CD4-positive, CD25-positive, alpha-beta regulatory T cell (primary cell): ENCODE measurements around the gene IL1R1. TPM values are rescaled to one million over a fixed set of nuclear protein-coding genes. Genes with fewer than 3 reads are reported as not detected.
A peak's percentile ranks its signal among the peaks of the same experiment; 100 is the strongest.

Source experiments
- ATAC-seq, 2 donors: fragments of 150-1000 bp; cut with Tn5 transposase; one replicate each; pipeline ENCODE4 v1.10.0; 2021; ENCODE audit warnings: low read depth in 2 of 2, moderate number of reproducible peaks in 2 of 2, moderate library complexity in 1 of 2
- DNase-seq, 3 donors: peaks; one replicate each; pipeline versions ENCODE4 v3.0.0 to v3.0.0-alpha.2; 2012 to 2022; ENCODE audit warnings: mixed read lengths in 1 of 3
- H3K27ac ChIP-seq: one replicate; pipeline ENCODE4 v1.7.0; 2013; ENCODE audit warnings: mild to moderate bottlenecking, low read length; ENCODE audit not compliant: insufficient read depth, poor library complexity, severe bottlenecking
- H3K27me3 ChIP-seq: one replicate; pipeline ENCODE4 v1.7.0; 2013; ENCODE audit warnings: low read length; ENCODE audit not compliant: control insufficient read depth, insufficient read depth
- H3K36me3 ChIP-seq: one replicate; pipeline ENCODE4 v1.7.0; 2013; ENCODE audit warnings: mild to moderate bottlenecking, low read length, moderate library complexity; ENCODE audit not compliant: control insufficient read depth, insufficient read depth
- H3K4me1 ChIP-seq: 2 replicates; pipeline ENCODE4 v1.7.0; 2013; ENCODE audit warnings: mild to moderate bottlenecking, low read length; ENCODE audit not compliant: insufficient read depth, control insufficient read depth, poor library complexity, severe bottlenecking
- H3K4me3 ChIP-seq: one replicate; pipeline ENCODE4 v1.7.0; 2013; ENCODE audit warnings: low read depth, mild to moderate bottlenecking, low read length, moderate library complexity
- H3K9me3 ChIP-seq, 2 experiments: 1 replicate in 1 of 2; 2 replicates in 1 of 2; pipeline ENCODE4 v1.7.0; 2013; ENCODE audit warnings: low read length in 2 of 2, mild to moderate bottlenecking in 1 of 2, moderate library complexity in 1 of 2; ENCODE audit not compliant: control insufficient read depth in 2 of 2
- H3K27ac Mint-ChIP-seq, 3 donors: one replicate each; pipeline ENCODE4 v1.8.0; 2020 to 2022; ENCODE audit warnings: mild to moderate bottlenecking in 3 of 3, mixed read lengths in 3 of 3, moderate library complexity in 2 of 3
- H3K27me3 Mint-ChIP-seq: one replicate; pipeline ENCODE4 v1.8.0; 2022; ENCODE audit warnings: mild to moderate bottlenecking, mixed read lengths
- H3K36me3 Mint-ChIP-seq: one replicate; pipeline ENCODE4 v1.8.0; 2020; ENCODE audit warnings: mixed read lengths
- H3K4me1 Mint-ChIP-seq, 4 donors: one replicate each; pipeline ENCODE4 v1.8.0; 2020 to 2022; ENCODE audit warnings: mixed read lengths in 4 of 4, mild to moderate bottlenecking in 1 of 4
- H3K4me3 Mint-ChIP-seq, 4 donors: one replicate each; pipeline ENCODE4 v1.8.0; 2020 to 2022; ENCODE audit warnings: mild to moderate bottlenecking in 4 of 4, mixed read lengths in 4 of 4, moderate library complexity in 3 of 4
- H3K9me3 Mint-ChIP-seq, 7 donors: one replicate each; pipeline ENCODE4 v1.8.0; 2020 to 2022; ENCODE audit warnings: mixed read lengths in 7 of 7, mild to moderate bottlenecking in 3 of 7, moderate library complexity in 2 of 7
- polyA plus RNA-seq, 4 donors: library from polyadenylated mRNA; unstranded; fragments of 300-500 nt; fragmentation: Illumina TruSeq; gene quantifications; one replicate each; pipeline ENCODE4 v1.2.3, GENCODE V29; 2021
- total RNA-seq: library from RNA; stranded (reverse); gene quantifications from one replicate; pipeline ENCODE4 v1.2.3, GENCODE V29; 2022

The IL1R1 gene
- total and polyA plus RNA-seq, 5 donors from 2014 or later = 2.0 to 11.7 (median 3.8) TPM

DNA sequence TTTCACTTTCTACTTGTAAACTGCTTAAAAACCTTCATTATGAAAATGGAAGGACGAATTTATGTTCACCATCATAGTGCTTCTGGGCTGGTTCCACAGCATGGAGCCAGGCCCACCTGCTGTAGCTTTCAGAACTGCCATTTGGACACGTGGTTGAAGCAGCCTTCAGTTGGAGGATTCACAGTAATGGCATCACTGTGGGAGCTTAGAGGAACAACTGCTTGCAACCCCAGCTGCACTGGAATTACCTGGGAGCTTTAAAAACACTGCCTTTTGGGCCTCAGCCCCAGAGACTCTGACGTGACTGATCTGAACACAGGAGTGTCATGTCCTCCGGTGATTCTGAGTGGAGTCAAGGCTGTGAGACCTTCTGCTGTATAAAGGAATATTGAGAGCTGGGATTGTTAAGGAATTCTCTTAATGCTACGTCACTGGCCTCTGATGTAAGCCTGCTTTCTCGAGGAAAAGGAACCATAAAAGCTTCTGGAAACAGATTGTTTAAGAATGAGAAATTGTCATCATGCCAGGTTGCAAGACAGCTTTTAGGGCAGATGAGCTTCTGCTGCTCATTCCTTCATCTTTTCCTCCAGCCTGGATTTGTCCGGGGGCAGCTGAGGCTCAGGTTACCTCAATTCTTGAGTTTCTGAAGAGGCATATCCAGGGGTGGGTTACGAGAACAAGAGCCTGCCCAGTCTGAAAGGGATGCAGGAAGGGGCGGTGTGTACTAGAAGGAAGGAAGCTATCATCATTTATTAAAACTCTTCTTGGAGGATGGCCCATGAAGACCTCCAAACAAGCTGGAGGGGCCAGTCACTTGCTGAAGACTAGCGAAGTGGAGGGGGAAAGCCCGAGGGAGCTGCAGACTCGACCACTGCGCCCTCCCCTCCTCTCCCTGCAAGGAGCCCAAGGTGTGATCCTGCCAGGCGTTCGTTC lies 1.3 kb upstream of the IL1R1 start:
- H3K27me3 ChIP-seq = no peaks in the 10 kb centered on the region
- Mint-ChIP-seq H3K4me1 (peaks cover 14 to 49% (median 36%) of the 10 kb centered on the region in 4 donors), H3K9me3 (peaks cover 0 to 23% (median 2%) of the 10 kb centered on the region in 7 donors), H3K36me3 (no peaks in the 10 kb centered on the region), H3K27me3 (peaks cover 15% of the 10 kb centered on the region), H3K27ac (peak overlapping the region; percentile 8 to 48 (median 10)), H3K4me3 (peak overlapping the region; percentile 70 to 92 (median 80))
- H3K4me1 ChIP-seq = peaks cover 15% of the 10 kb centered on the region
- ATAC-seq = no peak
- H3K36me3 ChIP-seq = peaks cover under 1% of the 10 kb centered on the region
- H3K9me3 ChIP-seq = peaks cover 14 to 15% of the 10 kb centered on the region in 2 experiments
- H3K4me3 ChIP-seq = peak overlapping the region; percentile 51
- no peak overlapping the region for H3K27ac ChIP-seq
- DNase-seq = no peak

DNA sequence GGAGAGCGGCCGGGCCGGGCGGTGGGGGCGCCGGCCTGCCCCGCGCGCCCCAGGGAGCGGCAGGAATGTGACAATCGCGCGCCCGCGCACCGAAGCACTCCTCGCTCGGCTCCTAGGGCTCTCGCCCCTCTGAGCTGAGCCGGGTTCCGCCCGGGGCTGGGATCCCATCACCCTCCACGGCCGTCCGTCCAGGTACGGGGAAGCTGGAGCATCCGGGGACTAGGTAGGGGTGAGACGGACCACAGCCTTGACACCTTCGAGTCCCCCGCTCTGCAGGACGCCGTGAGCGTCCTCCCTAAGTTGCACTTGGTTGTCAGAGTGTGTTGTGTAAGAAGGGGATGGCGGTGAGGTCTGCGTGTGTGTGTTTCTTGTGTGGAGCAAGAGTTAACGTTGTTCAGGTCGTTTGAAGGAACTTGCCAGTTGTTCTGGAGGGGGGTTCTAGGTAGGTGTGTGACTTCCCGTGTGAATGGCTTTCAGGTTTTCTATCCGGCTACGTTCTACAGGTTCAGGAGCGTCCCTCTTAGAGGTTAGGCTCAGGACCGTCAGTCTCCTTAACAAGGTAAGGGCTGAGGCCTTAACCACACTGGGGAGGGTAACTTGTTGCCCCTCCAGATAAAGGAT lies 393 bp downstream of the IL1R1 start:
- Mint-ChIP-seq H3K36me3 (no peaks in the 10 kb centered on the region), H3K4me1 (peaks cover 12 to 48% (median 33%) of the 10 kb centered on the region in 4 donors), H3K9me3 (peaks cover 0 to 38% (median 8%) of the 10 kb centered on the region in 7 donors), H3K4me3 (peak overlapping the region; percentile 84 to 95 (median 86)), H3K27ac (peak overlapping the region; percentile 44 to 58 (median 57)), H3K27me3 (peaks cover 15% of the 10 kb centered on the region)
- no peak overlapping the region for H3K27ac ChIP-seq
- H3K36me3 ChIP-seq = peaks cover 2% of the 10 kb centered on the region
- ATAC-seq (peak; percentile 26 to 28), DNase-seq (peak in 1 of 3 donors; percentile 60)
- H3K4me3 ChIP-seq = peak overlapping the region; percentile 73
- H3K27me3 ChIP-seq = no peaks in the 10 kb centered on the region
- peaks cover 12% of the 10 kb centered on the region for H3K4me1 ChIP-seq
- peaks cover 21 to 30% of the 10 kb centered on the region in 2 experiments for H3K9me3 ChIP-seq

GRCh38 chr2:102143450-102143985 lies 972 bp downstream of the IL1R1 start:
- H3K4me1 Mint-ChIP-seq = peaks cover 6 to 43% (median 29%) of the 10 kb centered on the region in 4 donors
- H3K27ac ChIP-seq = no peak overlapping the region
- peaks cover 2% of the 10 kb centered on the region for H3K36me3 ChIP-seq
- peak overlapping the region; percentile 84 to 95 (median 86) for H3K4me3 Mint-ChIP-seq
- H3K27ac Mint-ChIP-seq = peak overlapping the region; percentile 44 to 58 (median 57)
- H3K36me3 Mint-ChIP-seq = peaks cover under 1% of the 10 kb centered on the region
- peak overlapping the region; percentile 73 for H3K4me3 ChIP-seq
- peaks cover 4 to 44% (median 7%) of the 10 kb centered on the region in 7 donors for H3K9me3 Mint-ChIP-seq
- H3K27me3 ChIP-seq = no peaks in the 10 kb centered on the region
- DNase-seq (peak in 1 of 3 donors; percentile 38), ATAC-seq (no peak)
- H3K27me3 Mint-ChIP-seq = peaks cover 15% of the 10 kb centered on the region
- peaks cover 27 to 34% of the 10 kb centered on the region in 2 experiments for H3K9me3 ChIP-seq
- peaks cover 12% of the 10 kb centered on the region for H3K4me1 ChIP-seq

DNA sequence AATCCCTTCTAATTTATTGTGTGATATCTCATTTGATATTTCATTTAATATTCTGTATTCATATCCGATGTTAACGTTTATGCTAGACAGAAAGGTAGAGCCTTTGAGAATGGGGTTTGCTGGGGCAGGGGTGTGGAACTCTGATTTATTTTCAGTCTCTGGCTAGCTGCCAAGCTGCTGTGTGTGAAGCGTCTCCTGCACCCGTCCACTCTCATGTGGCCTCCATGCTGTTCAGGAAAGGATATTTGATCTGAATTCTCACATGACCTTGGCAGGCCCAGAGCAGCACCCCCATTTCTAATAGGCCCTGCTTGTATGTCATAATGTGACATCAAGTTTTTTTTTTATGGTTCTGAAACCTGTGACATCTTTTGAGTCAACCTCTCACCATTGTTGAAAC lies 1.6 kb downstream of the IL1R1 start:
- peaks cover 5 to 39% (median 27%) of the 10 kb centered on the region in 4 donors for H3K4me1 Mint-ChIP-seq
- peak overlapping the region in 3 of 4 donors; percentile 43 to 88 (median 63) for H3K4me3 Mint-ChIP-seq
- no peak overlapping the region for H3K27ac ChIP-seq
- H3K27me3 ChIP-seq = no peaks in the 10 kb centered on the region
- H3K36me3 Mint-ChIP-seq = peaks cover 7% of the 10 kb centered on the region
- H3K4me1 ChIP-seq = peaks cover 12% of the 10 kb centered on the region
- DNase-seq (no peak), ATAC-seq (no peak)
- no peak overlapping the region for H3K4me3 ChIP-seq
- peaks cover 5 to 49% (median 10%) of the 10 kb centered on the region in 7 donors for H3K9me3 Mint-ChIP-seq
- H3K9me3 ChIP-seq = peaks cover 32 to 39% of the 10 kb centered on the region in 2 experiments
- H3K36me3 ChIP-seq = peaks cover 2% of the 10 kb centered on the region
- H3K27ac Mint-ChIP-seq = no peak overlapping the region
- H3K27me3 Mint-ChIP-seq = peaks cover 15% of the 10 kb centered on the region

- ATAC-seq (no peak), DNase-seq (no peak)
- Histone ChIP-seq H3K4me1 (peaks cover 12% of the 10 kb centered on the region), H3K27ac (no peak overlapping the region), H3K36me3 (peaks cover 2% of the 10 kb centered on the region), H3K27me3 (no peaks in the 10 kb centered on the region), H3K9me3 (peaks cover 39% of the 10 kb centered on the region in 2 experiments), H3K4me3 (no peak overlapping the region)
- Mint-ChIP-seq H3K27me3 (peaks cover 15% of the 10 kb centered on the region), H3K27ac (no peak overlapping the region), H3K4me3 (no peak overlapping the region), H3K36me3 (peaks cover 8% of the 10 kb centered on the region), H3K4me1 (peaks cover 0 to 33% (median 21%) of the 10 kb centered on the region in 4 donors), H3K9me3 (peaks cover 5 to 54% (median 12%) of the 10 kb centered on the region in 7 donors)
These were observed 2.6 kb downstream of the IL1R1 start for GRCh38 chr2:102145107-102145506.

GRCh38 chr2:102145934-102146333 lies 3.4 kb downstream of the IL1R1 start:
- H3K27ac ChIP-seq = no peak overlapping the region
- H3K27ac Mint-ChIP-seq = no peak overlapping the region
- H3K9me3 Mint-ChIP-seq = peaks cover 5 to 58% (median 13%) of the 10 kb centered on the region in 7 donors
- no peak overlapping the region for H3K4me3 ChIP-seq
- no peak overlapping the region for H3K4me3 Mint-ChIP-seq
- peaks cover 2% of the 10 kb centered on the region for H3K36me3 ChIP-seq
- no peak for ATAC-seq
- peaks cover 8% of the 10 kb centered on the region for H3K36me3 Mint-ChIP-seq
- peaks cover 12% of the 10 kb centered on the region for H3K4me1 ChIP-seq
- DNase-seq = no peak
- peaks cover 39% of the 10 kb centered on the region in 2 experiments for H3K9me3 ChIP-seq
- no peaks in the 10 kb centered on the region for H3K27me3 ChIP-seq
- H3K4me1 Mint-ChIP-seq = peaks cover 0 to 25% (median 15%) of the 10 kb centered on the region in 4 donors
- peaks cover 15% of the 10 kb centered on the region for H3K27me3 Mint-ChIP-seq

- H3K4me3 ChIP-seq = no peak overlapping the region
- DNase-seq (peak in 1 of 3 donors; percentile 8), ATAC-seq (no peak)
- Mint-ChIP-seq H3K36me3 (peaks cover 10% of the 10 kb centered on the region), H3K4me1 (peaks cover 3 to 11% (median 6%) of the 10 kb centered on the region in 4 donors), H3K9me3 (peaks cover 5 to 61% (median 14%) of the 10 kb centered on the region in 7 donors), H3K27me3 (peaks cover 2% of the 10 kb centered on the region), H3K27ac (no peak overlapping the region), H3K4me3 (no peak overlapping the region)
- no peaks in the 10 kb centered on the region for H3K27me3 ChIP-seq
- peaks cover 2% of the 10 kb centered on the region for H3K36me3 ChIP-seq
- H3K27ac ChIP-seq = no peak overlapping the region
- H3K9me3 ChIP-seq = peaks cover 39% of the 10 kb centered on the region in 2 experiments
- peaks cover 4% of the 10 kb centered on the region for H3K4me1 ChIP-seq
These were observed 5.4 kb downstream of the IL1R1 start for GRCh38 chr2:102147935-102148334.
